IPS DF 6.9 (cell line): ENCODE data around the gene PET100.
"Not testable (repeated sequence)": the region's sequence is repeated elsewhere in the genome, so short reads cannot be mapped to it uniquely, and the experiment has no call there.

ENCODE experiments used
- DNase-seq: peaks from one replicate; pipeline ENCODE4 v3.0.0-alpha.2; 2013; ENCODE audit warnings: low read depth, low spot score
- H3K27ac ChIP-seq: one replicate; pipeline ENCODE4 v1.5.1; 2013; ENCODE audit warnings: low read length, control low read depth
- H3K27me3 ChIP-seq: 2 replicates; pipeline ENCODE4 v1.6.1; 2013; ENCODE audit warnings: mild to moderate bottlenecking, low read length; ENCODE audit not compliant: control insufficient read depth, insufficient read depth
- H3K36me3 ChIP-seq: 2 replicates; pipeline ENCODE4 v1.6.1; 2013; ENCODE audit warnings: low read length; ENCODE audit not compliant: control insufficient read depth, insufficient read depth
- H3K4me1 ChIP-seq: 2 replicates; pipeline ENCODE4 v1.6.1; 2013; ENCODE audit warnings: low read length; ENCODE audit not compliant: control insufficient read depth, insufficient read depth
- H3K4me3 ChIP-seq: 2 replicates; pipeline ENCODE4 v1.5.1; 2013; ENCODE audit warnings: mild to moderate bottlenecking, low read length
- H3K9me3 ChIP-seq: 2 replicates; pipeline ENCODE4 v1.6.1; 2013; ENCODE audit warnings: low read length, inconsistent platforms; ENCODE audit not compliant: control insufficient read depth, insufficient read depth
- WGBS: extraction: QIAGEN DNeasy Blood & Tissue Kit; methylation state at CpG from one replicate; pipeline ENCODE4 v1.1.7; 2013; ENCODE audit warnings: mixed read lengths, missing lambda C conversion rate; ENCODE audit not compliant: insufficient read length, insufficient coverage; 5-methylcytosine and 5-hydroxymethylcytosine counted together

PET100 gene

DNA sequence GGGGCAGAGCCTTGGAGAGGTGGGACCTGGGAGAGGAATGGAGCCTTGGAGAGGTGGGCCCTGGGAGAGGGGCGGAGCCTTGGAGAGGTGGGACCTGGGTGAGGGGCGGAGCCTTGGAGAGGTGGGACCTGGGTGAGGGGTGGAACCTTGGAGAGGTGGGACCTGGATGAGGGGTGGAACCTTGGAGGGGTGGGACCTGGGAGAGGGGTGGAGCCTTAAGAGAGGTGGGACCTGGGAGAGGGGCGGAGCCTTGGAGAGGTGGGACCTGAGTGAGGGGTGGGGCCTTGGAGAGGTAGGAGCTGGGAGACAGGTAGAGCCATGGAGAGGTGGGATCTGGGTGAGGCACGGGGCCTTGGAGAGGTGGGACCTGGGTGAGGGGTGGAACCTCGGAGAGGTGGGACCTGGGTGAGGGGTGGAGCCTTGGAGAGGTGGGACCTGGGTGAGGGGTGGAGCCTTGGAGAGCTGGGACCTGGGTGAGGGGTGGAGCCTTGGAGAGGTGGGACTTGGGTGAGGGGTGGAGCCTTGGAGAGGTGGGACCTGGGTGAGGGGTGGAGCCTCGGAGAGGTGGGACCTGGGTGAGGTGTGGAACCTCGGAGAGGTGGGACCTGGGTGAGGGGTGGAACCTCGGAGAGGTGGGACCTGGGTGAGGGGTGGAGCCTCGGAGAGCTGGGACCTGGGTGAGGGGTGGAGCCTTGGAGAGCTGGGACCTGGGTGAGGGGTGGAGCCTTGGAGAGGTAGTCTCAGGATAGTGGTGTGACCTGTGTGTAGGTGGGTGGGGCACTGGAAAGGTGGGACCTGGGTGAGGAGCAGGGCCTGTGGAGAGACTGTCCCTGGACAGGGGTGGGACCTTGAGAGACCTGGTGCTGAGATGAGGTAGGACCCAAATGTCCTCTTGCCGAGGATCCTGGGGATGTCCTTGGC, 14.3 kb downstream of the PET100 start:
- WGBS, result no CpG with 5 or more reads among the region's 10 CpGs
- H3K27me3 ChIP-seq, H3K27ac ChIP-seq, H3K4me3 ChIP-seq, DNase-seq, H3K36me3 ChIP-seq, H3K9me3 ChIP-seq, H3K4me1 ChIP-seq: not testable (repeated sequence)

DNA sequence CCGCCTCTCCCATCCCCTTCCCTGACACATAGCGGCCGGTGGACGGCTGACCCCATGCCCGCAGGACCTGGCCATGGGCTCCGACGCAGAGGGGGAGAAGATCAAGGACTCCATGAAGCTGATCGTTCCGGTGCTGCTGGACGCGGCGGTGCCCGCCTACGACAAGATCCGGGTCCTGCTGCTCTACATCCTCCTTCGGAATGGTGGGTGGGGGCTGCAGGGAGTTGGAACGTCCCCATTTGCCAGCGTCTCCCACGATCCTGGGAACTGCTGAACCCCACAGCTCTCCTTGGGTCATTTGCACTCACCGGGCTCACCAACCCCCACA, 14.9 kb downstream of the PET100 start:
- H3K27me3 ChIP-seq, result no peaks in the 10 kb centered on the region
- no peak overlapping the region for H3K4me3 ChIP-seq
- no CpG with 5 or more reads among the region's 20 CpGs for WGBS
- H3K4me1 ChIP-seq, result no peaks in the 10 kb centered on the region
- no peaks in the 10 kb centered on the region for H3K9me3 ChIP-seq
- H3K36me3 ChIP-seq, result peaks cover 2% of the 10 kb centered on the region; the same call in 1 of the 2 replicates
- H3K27ac ChIP-seq, result no peak overlapping the region
- no peak for DNase-seq

DNA sequence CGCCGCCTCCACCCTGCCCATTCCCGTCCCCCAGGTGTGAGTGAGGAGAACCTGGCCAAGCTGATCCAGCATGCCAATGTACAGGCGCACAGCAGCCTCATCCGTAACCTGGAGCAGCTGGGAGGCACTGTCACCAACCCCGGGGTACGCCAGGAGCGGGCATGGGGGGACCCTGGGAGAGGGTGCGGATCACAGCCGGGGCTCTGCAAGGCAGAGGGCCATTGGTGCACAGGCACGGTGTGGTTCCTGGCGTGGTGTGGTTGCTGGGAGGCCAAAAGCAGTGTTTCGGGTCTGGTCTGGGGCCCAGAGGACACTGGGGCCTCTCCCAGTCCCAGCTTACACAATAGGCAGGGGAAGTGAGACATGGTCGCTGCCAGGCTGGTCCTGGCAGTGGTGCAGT, 15.6 kb downstream of the PET100 start:
- DNase-seq, result no peak
- Histone ChIP-seq H3K36me3 (peaks cover 2% of the 10 kb centered on the region; the same call in 1 of the 2 replicates), H3K27ac (no peak overlapping the region), H3K27me3 (no peaks in the 10 kb centered on the region), H3K4me1 (no peaks in the 10 kb centered on the region), H3K4me3 (no peak overlapping the region), H3K9me3 (no peaks in the 10 kb centered on the region)
- no CpG with 5 or more reads among the region's 14 CpGs for whole genome bisulfite sequencing

DNA sequence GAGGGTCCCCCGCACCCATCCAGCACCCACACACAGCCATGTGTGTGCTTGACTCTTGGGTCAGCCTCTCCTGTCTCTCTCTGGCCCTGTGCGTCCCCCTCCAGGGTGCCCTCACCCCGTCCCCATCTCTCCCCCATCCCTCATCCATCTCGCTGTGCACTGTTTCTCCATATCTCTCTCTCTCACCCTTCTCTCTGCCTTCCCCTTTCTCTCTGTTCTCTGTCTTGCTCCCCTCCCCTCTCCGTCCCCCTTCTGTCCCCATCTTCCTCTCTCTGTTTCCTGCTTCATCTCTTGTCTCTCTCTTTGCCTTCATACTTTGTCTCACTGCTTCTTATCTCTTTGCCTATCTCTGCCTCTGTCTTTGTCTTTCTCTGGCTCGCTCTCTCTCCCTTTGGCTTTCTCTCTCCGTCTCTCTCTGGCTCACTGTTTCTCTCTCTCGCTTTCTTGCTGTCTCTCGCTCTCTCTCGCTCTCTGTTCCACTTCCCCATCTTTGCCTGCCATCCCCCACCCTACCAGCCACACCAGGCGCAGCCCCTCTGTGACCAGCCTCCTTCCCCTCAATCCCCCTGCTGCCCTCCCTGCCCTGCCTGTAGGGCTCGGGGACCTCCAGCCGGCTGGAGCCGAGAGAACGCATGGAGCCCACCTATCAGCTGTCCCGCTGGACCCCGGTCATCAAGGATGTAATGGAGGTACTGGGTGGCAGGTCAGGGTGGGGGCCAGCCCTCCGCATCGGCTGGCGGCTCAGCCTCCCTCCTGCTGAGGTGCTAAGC, 16.2 kb downstream of the PET100 start:
- H3K27me3 ChIP-seq, result no peaks in the 10 kb centered on the region
- no peaks in the 10 kb centered on the region for H3K9me3 ChIP-seq
- peaks cover 2% of the 10 kb centered on the region; the same call in 1 of the 2 replicates for H3K36me3 ChIP-seq
- no peak for DNase-seq
- H3K27ac ChIP-seq, result no peak overlapping the region
- no peaks in the 10 kb centered on the region for H3K4me1 ChIP-seq
- WGBS, result no CpG with 5 or more reads among the region's 20 CpGs
- no peak overlapping the region for H3K4me3 ChIP-seq

DNA sequence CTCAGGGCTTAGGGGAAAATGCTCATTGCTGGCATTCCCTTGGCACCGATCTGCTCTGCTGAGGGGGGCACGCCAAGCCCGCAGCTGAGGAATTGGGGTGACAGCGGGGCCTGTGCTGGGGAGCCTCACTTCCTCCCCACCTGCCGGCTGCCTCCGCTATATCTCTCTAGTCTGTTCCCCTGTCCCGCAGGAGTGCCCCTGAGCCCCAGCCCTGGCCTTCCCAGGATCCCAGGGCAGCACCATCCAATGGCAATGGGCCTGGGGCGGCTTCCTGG, 16.8 kb downstream of the PET100 start:
- DNase-seq, result no peak
- Histone ChIP-seq H3K27ac (no peak overlapping the region), H3K4me3 (no peak overlapping the region), H3K9me3 (no peaks in the 10 kb centered on the region), H3K36me3 (peaks cover 2% of the 10 kb centered on the region; the same call in 1 of the 2 replicates), H3K4me1 (no peaks in the 10 kb centered on the region), H3K27me3 (0 out of 2 replicates have a peak, but pooled peaks cover 2% of the 10 kb centered on the region)
- WGBS, result no CpG with 5 or more reads among the region's 8 CpGs

DNA sequence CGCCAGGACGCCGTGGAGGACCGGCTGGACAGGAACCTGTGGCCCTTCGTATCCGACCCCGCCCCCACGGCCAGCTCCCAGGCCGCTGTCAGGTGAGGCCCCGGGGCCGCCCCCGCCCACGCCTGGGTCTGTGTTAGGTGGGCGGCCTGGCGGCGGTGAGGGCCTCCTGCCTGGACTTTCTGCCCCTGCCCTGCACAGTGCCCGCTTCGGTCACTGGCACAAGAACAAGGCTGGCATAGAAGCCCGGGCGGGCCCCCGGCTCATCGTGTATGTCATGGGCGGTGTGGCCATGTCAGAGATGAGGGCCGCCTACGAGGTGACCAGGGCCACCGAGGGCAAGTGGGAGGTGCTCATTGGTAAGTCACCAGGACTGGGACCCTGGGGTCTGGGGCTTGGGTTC, 17.6 kb downstream of the PET100 start:
- H3K27me3 ChIP-seq, result 0 out of 2 replicates have a peak, but pooled peaks cover 2% of the 10 kb centered on the region
- no peak overlapping the region for H3K27ac ChIP-seq
- no CpG with 5 or more reads among the region's 26 CpGs for WGBS
- H3K4me3 ChIP-seq, result no peak overlapping the region
- H3K9me3 ChIP-seq, result no peaks in the 10 kb centered on the region
- peaks cover 2% of the 10 kb centered on the region; the same call in 1 of the 2 replicates for H3K36me3 ChIP-seq
- no peaks in the 10 kb centered on the region for H3K4me1 ChIP-seq
- DNase-seq, result no peak

DNA sequence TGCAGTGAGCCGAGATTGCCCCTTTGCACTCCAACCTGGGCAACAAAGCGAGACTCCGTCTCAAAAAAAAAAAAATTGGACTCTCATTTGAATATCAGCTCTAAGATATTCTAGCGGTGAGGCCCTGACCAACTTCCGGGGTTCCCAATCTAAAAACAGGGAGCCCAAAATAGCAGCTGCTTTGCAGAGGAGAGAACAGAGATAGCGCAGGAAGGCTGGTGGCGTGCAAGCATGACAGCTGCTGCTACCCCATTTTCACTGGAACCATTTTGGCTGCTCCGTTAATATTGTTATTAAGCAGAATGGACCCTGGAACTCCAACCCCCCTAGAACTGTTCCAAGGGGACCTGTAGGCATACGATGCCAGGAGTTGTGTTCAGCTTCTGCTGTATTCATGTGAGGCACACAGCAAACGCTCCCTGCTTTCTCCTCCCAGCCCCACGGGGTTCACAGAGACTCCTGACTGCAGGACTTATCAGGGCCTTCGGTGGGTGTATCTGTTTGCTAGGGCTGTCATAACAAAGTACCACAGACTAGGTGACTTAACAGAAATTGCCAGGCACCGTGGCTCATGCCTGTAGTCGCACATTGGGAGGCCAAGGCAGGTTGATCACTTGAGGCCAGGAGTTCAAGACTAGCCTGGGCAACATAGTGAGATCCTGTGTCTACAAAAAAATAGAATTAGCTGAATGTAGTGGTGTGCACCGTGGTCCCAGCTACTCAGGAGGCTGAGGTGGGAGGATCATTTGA, 18.8 kb downstream of the PET100 start:
- Histone ChIP-seq H3K27me3 (peaks cover 7% of the 10 kb centered on the region), H3K27ac (no peak overlapping the region), H3K4me1 (no peaks in the 10 kb centered on the region), H3K9me3 (no peaks in the 10 kb centered on the region), H3K4me3 (no peak overlapping the region), H3K36me3 (peaks cover 2% of the 10 kb centered on the region; the same call in 1 of the 2 replicates)
- DNase-seq, result no peak
- WGBS, result no CpG with 5 or more reads among the region's 15 CpGs

DNA sequence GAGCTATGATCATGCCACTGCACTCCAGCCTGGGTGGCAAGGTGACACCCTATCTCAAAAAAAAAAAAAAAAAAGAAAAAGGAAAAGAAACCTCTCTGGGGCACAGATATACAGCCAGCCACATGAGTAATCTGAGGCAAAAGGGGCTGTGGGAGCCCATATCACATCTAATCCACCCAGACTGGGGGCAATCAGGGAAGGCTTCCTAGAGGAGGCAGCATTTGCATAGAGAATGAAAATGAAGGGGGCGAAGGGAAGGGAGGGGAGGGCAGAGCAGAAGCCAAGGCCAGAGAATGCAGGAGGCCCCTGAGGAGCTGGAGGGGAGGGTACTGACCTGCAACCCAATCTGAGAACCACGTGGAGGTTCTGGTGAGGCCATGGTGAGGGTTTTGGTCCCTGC, 20.6 kb downstream of the PET100 start:
- no peak overlapping the region for H3K4me3 ChIP-seq
- no peak overlapping the region for H3K27ac ChIP-seq
- H3K9me3 ChIP-seq, result no peaks in the 10 kb centered on the region
- peaks cover 2% of the 10 kb centered on the region; the same call in 1 of the 2 replicates for H3K36me3 ChIP-seq
- no peak for DNase-seq
- no peaks in the 10 kb centered on the region for H3K4me1 ChIP-seq
- peaks cover 7% of the 10 kb centered on the region for H3K27me3 ChIP-seq
- WGBS, result no CpG with 5 or more reads among the region's 2 CpGs

DNA sequence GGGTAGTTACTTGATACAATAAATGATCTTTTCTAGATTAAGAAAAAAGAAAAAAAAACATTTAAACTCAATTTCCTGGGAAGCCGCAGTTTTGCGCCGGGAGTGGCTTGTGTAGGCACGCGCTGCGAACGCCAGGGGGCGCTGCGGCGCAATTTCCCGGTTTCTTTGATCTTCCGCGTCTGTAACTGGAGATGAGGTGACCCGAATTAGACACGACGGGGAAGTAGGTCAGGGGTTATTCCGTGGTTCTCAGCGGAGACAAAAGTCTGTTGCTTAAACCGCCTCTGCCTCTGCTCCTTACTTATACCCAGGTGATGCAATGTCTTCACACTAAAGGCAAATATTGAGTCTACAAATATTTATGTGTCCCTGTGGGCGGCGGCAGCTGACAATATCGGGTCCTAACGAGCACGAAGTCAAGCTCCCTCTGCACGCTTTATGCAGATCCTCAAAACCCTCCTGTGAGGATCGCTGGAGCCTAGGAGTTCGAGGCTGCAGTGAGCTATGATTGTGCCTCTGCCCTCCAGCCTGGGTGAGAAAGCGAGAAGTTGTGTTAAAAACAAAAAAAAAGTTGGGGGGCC, 22.6 kb downstream of the PET100 start:
- Histone ChIP-seq H3K27ac (no peak overlapping the region), H3K9me3 (no peaks in the 10 kb centered on the region), H3K27me3 (peaks cover 7% of the 10 kb centered on the region), H3K4me3 (no peak overlapping the region), H3K4me1 (no peaks in the 10 kb centered on the region), H3K36me3 (no peaks in the 10 kb centered on the region; the same call in 1 of the 2 replicates)
- DNase-seq, result no peak
- WGBS, result no CpG with 5 or more reads among the region's 28 CpGs

DNA sequence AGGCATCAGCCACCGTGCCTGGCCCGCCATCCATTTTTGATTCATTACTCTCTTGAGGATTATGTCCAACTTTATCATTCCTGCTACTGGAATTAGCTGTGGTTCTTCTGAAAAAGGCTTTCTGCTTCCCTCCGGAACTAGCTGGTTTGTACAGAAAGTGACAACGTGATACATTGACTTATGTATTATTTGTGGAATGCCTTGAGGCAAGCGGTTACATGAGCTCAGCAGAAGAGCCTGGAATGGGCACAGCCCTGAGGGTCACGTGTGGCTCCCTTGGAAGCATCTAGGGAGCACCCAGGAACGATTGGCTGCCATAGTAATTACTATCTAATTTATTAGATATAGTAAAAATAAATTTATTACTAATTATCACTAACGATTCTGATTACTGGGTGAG, 24.8 kb downstream of the PET100 start:
- H3K4me3 ChIP-seq, result no peak overlapping the region
- peaks cover 7% of the 10 kb centered on the region for H3K27me3 ChIP-seq
- H3K4me1 ChIP-seq, result no peaks in the 10 kb centered on the region
- no peak overlapping the region for H3K27ac ChIP-seq
- DNase-seq, result no peak
- H3K36me3 ChIP-seq, result no peaks in the 10 kb centered on the region
- WGBS, result no CpG with 5 or more reads among the region's 8 CpGs
- H3K9me3 ChIP-seq, result no peaks in the 10 kb centered on the region
